Nephron (organoid): ENCODE results near the gene NINJ1.

ENCODE experiments used
- H3K27ac Mint-ChIP-seq, 3 experiments: 2 replicates each; pipeline ENCODE4 v1.8.0; 2020; ENCODE audit warnings: mixed read lengths in 3 of 3, mild to moderate bottlenecking in 2 of 3, moderate library complexity in 1 of 3
- H3K27me3 Mint-ChIP-seq: 2 replicates; pipeline ENCODE4 v1.8.0; 2021; ENCODE audit warnings: low read depth, mild to moderate bottlenecking, moderate library complexity, mixed read lengths
- H3K36me3 Mint-ChIP-seq: 2 replicates; pipeline ENCODE4 v1.8.0; 2020; ENCODE audit warnings: low read depth, mixed read lengths
- H3K4me1 Mint-ChIP-seq: 2 replicates; pipeline ENCODE4 v1.8.0; 2020; ENCODE audit warnings: mixed read lengths
- H3K4me3 Mint-ChIP-seq, 3 experiments: 2 replicates each; pipeline ENCODE4 v1.8.0; 2020; ENCODE audit warnings: mild to moderate bottlenecking in 3 of 3, mixed read lengths in 3 of 3, moderate library complexity in 2 of 3
- H3K9me3 Mint-ChIP-seq: 2 replicates; pipeline ENCODE4 v1.8.0; 2020; ENCODE audit warnings: mixed read lengths
- CTCF ChIP-seq, 3 experiments: fragments of 200-600 bp; sonication (generic); IDR thresholded peaks; one replicate each; pipeline ENCODE4 v1.5.0; 2021; ENCODE audit warnings: antibody characterized with exemption in 3 of 3; ENCODE audit not compliant: unreplicated experiment in 3 of 3

Gene NINJ1

DNA sequence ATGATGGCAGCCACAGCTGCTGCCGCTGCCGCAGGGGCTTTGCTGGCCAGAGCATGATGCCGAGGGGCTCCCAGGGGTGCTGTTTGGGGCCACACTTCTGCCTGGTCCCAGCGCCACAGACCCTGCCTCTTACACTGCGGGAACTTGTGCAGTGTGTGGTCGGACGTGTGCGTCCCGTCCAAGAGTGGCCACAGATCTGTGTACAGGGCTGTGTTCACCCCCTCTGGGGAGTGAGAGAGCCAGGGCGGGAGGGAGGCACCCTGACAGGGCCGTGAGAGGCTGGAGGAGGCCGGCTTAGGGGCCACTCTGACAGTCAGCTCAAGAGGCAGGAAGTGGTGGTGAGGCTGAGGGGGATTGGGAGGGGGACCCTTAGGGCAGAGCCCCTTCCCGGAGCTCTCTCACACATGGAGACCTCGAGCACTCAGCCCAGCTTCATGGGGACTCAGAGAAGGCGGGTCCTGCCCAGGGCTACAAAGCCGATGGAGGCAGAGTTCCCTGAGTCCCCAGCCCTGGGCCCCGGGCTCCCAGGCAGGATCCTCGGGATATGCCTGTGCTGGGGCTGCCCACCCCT lies 51.1 kb downstream of the NINJ1 start:
- TF ChIP-seq CTCF (IDR thresholded peaks at IDR 0.05; ENCODE audit: unreplicated experiment in 3 of 3) = no peak
- H3K4me1 Mint-ChIP-seq = peaks cover 6% of the 10 kb centered on the region
- no peak overlapping the region for H3K4me3 Mint-ChIP-seq
- H3K36me3 Mint-ChIP-seq = no peaks in the 10 kb centered on the region
- no peaks in the 10 kb centered on the region for H3K27me3 Mint-ChIP-seq
- no peak overlapping the region for H3K27ac Mint-ChIP-seq
- H3K9me3 Mint-ChIP-seq = no peaks in the 10 kb centered on the region

GRCh38 chr9:93081931-93082330 lies 52.1 kb downstream of the NINJ1 start:
- no peak for TF ChIP-seq CTCF (IDR thresholded peaks at IDR 0.05; ENCODE audit: unreplicated experiment in 3 of 3)
- Mint-ChIP-seq H3K36me3 (no peaks in the 10 kb centered on the region), H3K27me3 (no peaks in the 10 kb centered on the region), H3K27ac (no peak overlapping the region), H3K9me3 (no peaks in the 10 kb centered on the region), H3K4me1 (peaks cover 13% of the 10 kb centered on the region), H3K4me3 (no peak overlapping the region)

DNA sequence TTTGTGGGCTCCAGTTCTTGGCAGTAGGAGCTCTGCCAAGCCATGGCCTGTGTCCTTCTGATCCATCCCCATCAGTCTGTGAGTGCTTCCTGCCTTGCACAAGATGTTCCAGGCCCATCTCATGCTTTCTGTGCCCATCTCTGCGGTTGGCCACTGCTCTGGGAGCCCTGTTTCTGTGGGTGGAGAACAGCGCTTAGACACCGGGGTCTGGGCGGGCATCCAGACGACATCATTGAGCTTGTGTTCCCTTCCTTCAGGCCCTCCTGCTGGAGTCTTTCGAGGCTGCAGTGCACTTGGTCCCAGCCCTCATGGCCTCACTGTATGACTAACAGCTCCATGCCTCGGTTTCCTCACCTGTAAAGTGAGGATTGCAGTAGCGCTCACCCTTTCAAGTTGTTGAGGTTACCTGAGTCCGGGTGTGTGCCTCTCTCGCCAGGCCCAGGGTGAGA lies 52.9 kb downstream of the NINJ1 start:
- Mint-ChIP-seq H3K4me1 (peaks cover 13% of the 10 kb centered on the region), H3K27me3 (no peaks in the 10 kb centered on the region), H3K36me3 (no peaks in the 10 kb centered on the region), H3K4me3 (no peak overlapping the region), H3K9me3 (no peaks in the 10 kb centered on the region), H3K27ac (peak overlapping the region in 2 of 3 experiments; percentile 35 to 37)
- TF ChIP-seq CTCF (IDR thresholded peaks at IDR 0.05; ENCODE audit: unreplicated experiment in 3 of 3) = no peak

DNA sequence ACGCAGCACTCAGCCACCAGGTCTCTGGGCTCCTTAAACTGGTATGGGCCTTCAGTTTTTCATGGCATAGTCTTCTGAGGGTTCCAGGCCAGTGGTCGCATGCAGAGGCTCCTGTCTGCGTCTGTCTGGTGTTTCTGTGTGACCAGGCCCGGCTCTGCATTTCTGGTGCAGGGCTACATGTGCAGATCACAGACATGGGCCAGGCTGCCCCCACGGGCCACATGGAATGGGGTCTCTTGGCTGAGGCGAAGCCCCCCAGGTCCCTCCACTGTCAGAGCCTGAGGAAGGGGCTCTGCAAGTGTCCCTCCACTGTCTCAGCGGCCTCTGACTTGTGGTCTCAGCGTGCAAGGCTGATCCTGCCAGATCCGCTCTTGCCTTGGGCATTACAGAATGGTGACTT lies 53.6 kb downstream of the NINJ1 start:
- Mint-ChIP-seq H3K4me3 (no peak overlapping the region), H3K36me3 (no peaks in the 10 kb centered on the region), H3K27me3 (no peaks in the 10 kb centered on the region), H3K9me3 (no peaks in the 10 kb centered on the region), H3K4me1 (peaks cover 13% of the 10 kb centered on the region), H3K27ac (peak overlapping the region; percentile 29 to 37 (median 35))
- no peak for TF ChIP-seq CTCF (IDR thresholded peaks at IDR 0.05; ENCODE audit: unreplicated experiment in 3 of 3)

- no peak overlapping the region for H3K4me3 Mint-ChIP-seq
- no peaks in the 10 kb centered on the region for H3K27me3 Mint-ChIP-seq
- no peak overlapping the region for H3K27ac Mint-ChIP-seq
- no peaks in the 10 kb centered on the region for H3K9me3 Mint-ChIP-seq
- peaks cover 13% of the 10 kb centered on the region for H3K4me1 Mint-ChIP-seq
- TF ChIP-seq CTCF (IDR thresholded peaks at IDR 0.05; ENCODE audit: unreplicated experiment in 3 of 3) = no peak
- no peaks in the 10 kb centered on the region for H3K36me3 Mint-ChIP-seq
Observed at GRCh38 chr9:93079371-93079770, 54.7 kb downstream of the NINJ1 start.

- Mint-ChIP-seq H3K4me1 (peaks cover 8% of the 10 kb centered on the region), H3K27me3 (no peaks in the 10 kb centered on the region), H3K27ac (no peak overlapping the region), H3K9me3 (no peaks in the 10 kb centered on the region), H3K4me3 (no peak overlapping the region), H3K36me3 (no peaks in the 10 kb centered on the region)
- TF ChIP-seq CTCF (IDR thresholded peaks at IDR 0.05; ENCODE audit: unreplicated experiment in 3 of 3) = no peak
Observed at GRCh38 chr9:93077811-93078210, 56.2 kb downstream of the NINJ1 start.
